Heart left ventricle (tissue), 13 donors: ENCODE results near the gene SSBP2.
"Not testable (repeated sequence)": the region's sequence is repeated elsewhere in the genome, so short reads cannot be mapped to it uniquely, and the experiment has no call there.

Experiments
- POLR2A ChIP-seq, 2 donors: fragments of 450-650 bp; IDR thresholded peaks; one replicate each; pipeline ENCODE4 v1.6.1; 2017; ENCODE audit warnings: antibody characterized with exemption in 2 of 2, mild to moderate bottlenecking in 2 of 2, moderate library complexity in 2 of 2
- TF ChIP-seq, protein P1 (sequence below), 12 donors: fragments of 200-600 bp; sonication (generic) in 4 of 12; IDR thresholded peaks; one replicate each; pipeline versions ENCODE4 v1.5.0 to v1.8.0; 2018 to 2022; ENCODE audit warnings: antibody characterized with exemption in 12 of 12, mild to moderate bottlenecking in 5 of 12
- donor health status: ischemic (EF 13 %, LVEDD 7.1; RV severe dilation, severe dysfunction).
- donor health status: DM: no; HTN: yes; CAD: no.
- donor health status: DM: no; HTN: no; CAD: no.
- donor health status: ischemic (EF 25% LVEDD 6.9; RV normal size, moderate dysfunction).
- donor health status: ischemic (EF 25% LVEDD 5.7; RV mildly dilated, moderate dysfunction).
- donor health status: ischemic (EF 35%, LVEDD 5.7; RV mildly dilated, moderate dysfunction).
- donor health status: nonischemic (EF 11% LVEDD 7.7; RV severe dilation, severe dysfunction).
- donor health status: DM: yes; HTN: yes; CAD: no.
- donor health status: PGD.
- donor health status: ischemic (EF 29% LVEDD 5.4; RV normal size, mild dysfunction).
- donor health status: nonischemic (EF 23%, LVEDD 6.1; RV moderate dilation, normal function).

DNA sequence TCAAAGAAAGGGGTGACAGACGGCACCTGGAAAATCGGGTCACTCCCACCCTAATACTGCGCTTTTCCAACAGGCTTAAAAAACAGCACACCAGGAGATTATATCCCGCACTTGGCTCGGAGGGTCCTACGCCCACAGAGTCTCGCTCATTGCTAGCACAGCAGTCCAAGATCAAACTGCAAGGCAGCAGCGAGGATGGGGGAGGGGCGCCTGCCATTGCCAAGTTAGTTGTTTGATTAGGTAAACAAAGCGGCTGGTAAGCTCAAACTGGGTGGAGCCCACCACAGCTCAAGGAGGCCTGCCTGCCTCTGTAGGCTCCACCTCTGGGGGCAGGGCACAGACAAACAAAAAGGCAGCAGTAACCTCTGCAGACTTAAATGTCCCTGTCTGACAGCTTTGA, 158.8 kb downstream of the SSBP2 start:
- TF ChIP-seq POLR2A (IDR thresholded peaks at IDR 0.05) = not testable (repeated sequence)
- TF ChIP-seq, protein P1, sequence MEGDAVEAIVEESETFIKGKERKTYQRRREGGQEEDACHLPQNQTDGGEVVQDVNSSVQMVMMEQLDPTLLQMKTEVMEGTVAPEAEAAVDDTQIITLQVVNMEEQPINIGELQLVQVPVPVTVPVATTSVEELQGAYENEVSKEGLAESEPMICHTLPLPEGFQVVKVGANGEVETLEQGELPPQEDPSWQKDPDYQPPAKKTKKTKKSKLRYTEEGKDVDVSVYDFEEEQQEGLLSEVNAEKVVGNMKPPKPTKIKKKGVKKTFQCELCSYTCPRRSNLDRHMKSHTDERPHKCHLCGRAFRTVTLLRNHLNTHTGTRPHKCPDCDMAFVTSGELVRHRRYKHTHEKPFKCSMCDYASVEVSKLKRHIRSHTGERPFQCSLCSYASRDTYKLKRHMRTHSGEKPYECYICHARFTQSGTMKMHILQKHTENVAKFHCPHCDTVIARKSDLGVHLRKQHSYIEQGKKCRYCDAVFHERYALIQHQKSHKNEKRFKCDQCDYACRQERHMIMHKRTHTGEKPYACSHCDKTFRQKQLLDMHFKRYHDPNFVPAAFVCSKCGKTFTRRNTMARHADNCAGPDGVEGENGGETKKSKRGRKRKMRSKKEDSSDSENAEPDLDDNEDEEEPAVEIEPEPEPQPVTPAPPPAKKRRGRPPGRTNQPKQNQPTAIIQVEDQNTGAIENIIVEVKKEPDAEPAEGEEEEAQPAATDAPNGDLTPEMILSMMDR (IDR thresholded peaks at IDR 0.05) = not testable (repeated sequence)
